Progenitor cell of endocrine pancreas (in vitro differentiated cells): ENCODE measurements around the gene HSD17B14. TPM values are rescaled to one million over a fixed set of nuclear protein-coding genes. Genes with fewer than 3 reads are reported as not detected.
"Not testable (repeated sequence)": the region's sequence is repeated elsewhere in the genome, so short reads cannot be mapped to it uniquely, and the experiment has no call there.

Source experiments
- DNase-seq: peaks from one replicate; pipeline ENCODE4 v3.0.0; 2021; ENCODE audit warnings: low spot score; ENCODE audit not compliant: unreplicated experiment
- H3K27ac Mint-ChIP-seq: 2 replicates; pipeline ENCODE4 v1.8.0; 2021; ENCODE audit warnings: mild to moderate bottlenecking, moderate library complexity, mixed read lengths
- H3K27me3 Mint-ChIP-seq: 2 replicates; pipeline ENCODE4 v1.8.0; 2021; ENCODE audit warnings: mixed read lengths
- H3K36me3 Mint-ChIP-seq: 2 replicates; pipeline ENCODE4 v1.8.0; 2022; ENCODE audit warnings: mixed read lengths; ENCODE audit not compliant: insufficient read depth
- H3K4me1 Mint-ChIP-seq: 2 replicates; pipeline ENCODE4 v1.8.0; 2021; ENCODE audit warnings: low read depth, mixed read lengths
- H3K4me3 Mint-ChIP-seq: 2 replicates; pipeline ENCODE4 v1.8.0; 2021; ENCODE audit warnings: low read depth, mild to moderate bottlenecking, moderate library complexity, mixed read lengths
- H3K9me3 Mint-ChIP-seq: 2 replicates; pipeline ENCODE4 v1.8.0; 2021; ENCODE audit warnings: low read depth, mixed read lengths
- long read RNA-seq: library from polyadenylated mRNA; unstranded; transcript quantifications from one replicate; pipeline ENCODE4 v2.0.0, GENCODE V29; 2020
- total RNA-seq: library from RNA; stranded (reverse); gene quantifications from 2 replicates; pipeline ENCODE4 v1.2.1, GENCODE V29; 2021
- TF ChIP-seq, protein P1 (sequence below): fragments of 200-600 bp; sonication (generic); IDR thresholded peaks from one replicate; pipeline ENCODE4 v1.5.0; 2021; ENCODE audit warnings: antibody characterized with exemption, mild to moderate bottlenecking; ENCODE audit not compliant: unreplicated experiment

The HSD17B14 gene
- total RNA-seq = 20.5 and 22.1 TPM in 2 replicates
- long read RNA-seq, partial matches to known transcripts = 0 of 5 reads
- long read RNA-seq, other reads (novel, unspliced or antisense) = 2 of 5 reads

- peaks cover 9% of the 10 kb centered on the region for H3K36me3 Mint-ChIP-seq
- TF ChIP-seq, protein P1, sequence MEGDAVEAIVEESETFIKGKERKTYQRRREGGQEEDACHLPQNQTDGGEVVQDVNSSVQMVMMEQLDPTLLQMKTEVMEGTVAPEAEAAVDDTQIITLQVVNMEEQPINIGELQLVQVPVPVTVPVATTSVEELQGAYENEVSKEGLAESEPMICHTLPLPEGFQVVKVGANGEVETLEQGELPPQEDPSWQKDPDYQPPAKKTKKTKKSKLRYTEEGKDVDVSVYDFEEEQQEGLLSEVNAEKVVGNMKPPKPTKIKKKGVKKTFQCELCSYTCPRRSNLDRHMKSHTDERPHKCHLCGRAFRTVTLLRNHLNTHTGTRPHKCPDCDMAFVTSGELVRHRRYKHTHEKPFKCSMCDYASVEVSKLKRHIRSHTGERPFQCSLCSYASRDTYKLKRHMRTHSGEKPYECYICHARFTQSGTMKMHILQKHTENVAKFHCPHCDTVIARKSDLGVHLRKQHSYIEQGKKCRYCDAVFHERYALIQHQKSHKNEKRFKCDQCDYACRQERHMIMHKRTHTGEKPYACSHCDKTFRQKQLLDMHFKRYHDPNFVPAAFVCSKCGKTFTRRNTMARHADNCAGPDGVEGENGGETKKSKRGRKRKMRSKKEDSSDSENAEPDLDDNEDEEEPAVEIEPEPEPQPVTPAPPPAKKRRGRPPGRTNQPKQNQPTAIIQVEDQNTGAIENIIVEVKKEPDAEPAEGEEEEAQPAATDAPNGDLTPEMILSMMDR = peak; percentile 5
Observed at GRCh38 chr19:48836089-48837017, at the start of gene HSD17B14. TSS of gene HSD17B14 (minus strand) at chr19:48836491. CDS start at chr19:48836411, 80 bp downstream.

GRCh38 chr19:48883726-48884125 is 47.4 kb upstream of the HSD17B14 start:
- TF ChIP-seq, protein P1 = no peak
- no peaks in the 10 kb centered on the region for H3K4me1 Mint-ChIP-seq
- H3K9me3 Mint-ChIP-seq = peaks cover 4% of the 10 kb centered on the region
- H3K27ac Mint-ChIP-seq = no peak overlapping the region
- no peaks in the 10 kb centered on the region for H3K27me3 Mint-ChIP-seq
- H3K4me3 Mint-ChIP-seq = no peak overlapping the region
- DNase-seq = no peak
- H3K36me3 Mint-ChIP-seq = peaks cover under 1% of the 10 kb centered on the region

More at GRCh38 chr19:48836089-48837017, at the start of gene HSD17B14:
- H3K4me3 Mint-ChIP-seq = peak within 1 kb of the TSS; percentile 84
- peak; percentile 33 for DNase-seq
- no peaks in the 10 kb centered on the region for H3K27me3 Mint-ChIP-seq
- no peaks in the 10 kb centered on the region for H3K9me3 Mint-ChIP-seq
- peak within 1 kb of the TSS; percentile 98 for H3K27ac Mint-ChIP-seq
- H3K4me1 Mint-ChIP-seq = peaks cover 15% of the 10 kb centered on the region

DNA sequence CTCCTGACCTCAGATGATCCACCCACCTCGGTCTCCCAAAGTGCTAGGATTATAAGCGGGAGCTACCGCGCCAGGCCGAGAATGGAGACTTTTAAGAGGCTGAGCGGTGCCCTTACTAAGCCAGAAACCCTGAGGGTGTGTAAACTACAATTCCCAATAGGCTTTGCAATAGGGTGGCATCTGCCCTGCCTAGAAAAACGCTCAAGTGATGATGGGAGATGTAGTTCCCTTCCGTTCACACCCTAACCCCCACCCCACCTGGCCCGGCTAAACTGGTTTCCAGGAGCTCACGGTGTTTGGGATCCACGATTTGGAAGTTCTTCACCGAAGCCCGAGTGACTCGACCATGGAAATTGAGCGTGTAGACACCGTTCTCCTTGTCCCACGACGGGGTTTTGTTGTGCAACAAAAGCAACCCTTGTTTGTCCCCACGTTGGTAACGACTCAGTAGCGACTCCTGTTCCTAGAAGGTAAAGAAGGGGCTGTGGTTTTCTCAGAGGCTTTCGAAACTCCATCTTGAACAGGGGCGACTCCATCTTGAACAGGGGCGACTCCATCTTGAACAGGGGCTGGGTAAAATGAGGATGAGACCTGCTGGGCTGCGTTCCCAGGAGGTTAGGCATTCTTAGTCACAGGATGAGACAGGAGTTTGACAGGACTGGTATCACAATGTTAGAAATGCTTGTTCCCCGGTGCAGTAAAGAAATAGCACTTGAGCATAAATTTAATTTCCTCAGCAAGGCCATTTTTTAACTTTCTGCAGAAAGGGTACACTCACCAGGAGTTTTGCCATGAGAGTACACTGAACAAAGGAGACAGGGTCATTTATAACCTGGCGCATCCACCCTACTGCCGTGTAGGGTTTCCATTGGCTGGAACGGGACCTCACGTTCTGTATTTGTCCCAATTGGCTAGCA is 45.7 kb upstream of the HSD17B14 start:
- no peak overlapping the region for H3K4me3 Mint-ChIP-seq
- no peaks in the 10 kb centered on the region for H3K4me1 Mint-ChIP-seq
- no peak for DNase-seq
- H3K27me3 Mint-ChIP-seq = no peaks in the 10 kb centered on the region
- H3K9me3 Mint-ChIP-seq = peaks cover 4% of the 10 kb centered on the region
- TF ChIP-seq, protein P1 = no peak
- H3K27ac Mint-ChIP-seq = no peak overlapping the region
- peaks cover 5% of the 10 kb centered on the region for H3K36me3 Mint-ChIP-seq

DNA sequence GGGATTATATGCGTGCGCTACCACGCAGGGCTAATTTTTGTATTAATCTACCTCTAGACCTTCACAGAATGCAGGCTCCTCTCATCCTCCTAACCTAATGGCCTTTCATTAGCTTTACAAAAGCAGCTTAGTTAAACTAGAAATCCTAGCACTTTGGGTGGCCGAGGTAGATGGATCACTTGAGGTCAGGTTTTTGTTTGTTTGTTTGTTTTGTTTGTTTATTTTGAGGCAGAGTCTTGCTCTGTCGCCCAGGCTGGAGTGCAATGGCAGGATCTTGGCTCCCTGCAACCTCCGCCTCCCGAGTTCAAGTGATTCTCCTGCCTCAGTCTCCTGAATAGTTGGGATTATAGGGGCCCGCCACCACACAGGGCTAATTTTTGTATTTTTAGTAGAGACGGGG is 43.4 kb upstream of the HSD17B14 start:
- not testable (repeated sequence) for H3K27ac Mint-ChIP-seq, DNase-seq
- H3K36me3 Mint-ChIP-seq = peaks cover 13% of the 10 kb centered on the region

GRCh38 chr19:48879025-48879637 is 42.8 kb upstream of the HSD17B14 start:
- TF ChIP-seq, protein P1 = no peak
- H3K36me3 Mint-ChIP-seq = peaks cover 19% of the 10 kb centered on the region
- H3K4me1 Mint-ChIP-seq = peaks cover 19% of the 10 kb centered on the region
- no peak overlapping the region for H3K4me3 Mint-ChIP-seq
- no peaks in the 10 kb centered on the region for H3K27me3 Mint-ChIP-seq
- no peak for DNase-seq
- no peak overlapping the region for H3K27ac Mint-ChIP-seq
- peaks cover 4% of the 10 kb centered on the region for H3K9me3 Mint-ChIP-seq

More for the DNA sequence above, 43.4 kb upstream of the HSD17B14 start:
- H3K4me1 Mint-ChIP-seq = peaks cover 13% of the 10 kb centered on the region
- H3K4me3 Mint-ChIP-seq, H3K9me3 Mint-ChIP-seq, H3K27me3 Mint-ChIP-seq: not testable (repeated sequence)
